DMS53 (cell line): ENCODE data around the gene LRP4.
A peak's percentile ranks its signal among the peaks of the same experiment; 100 is the strongest.

Source experiments
- DNase-seq: peaks from one replicate; lab custom pipeline; 2025; lab: John Stamatoyannopoulos, UW

LRP4 gene

GRCh38 chr11:46845740-46846509 is 72.4 kb downstream of the LRP4 start, which contains the start of gene CKAP5:
Gene CKAP5, minus strand, starts transcription at chr11:46846280. Its CDS starts 25,049 bp downstream, at chr11:46821231.
- peak; percentile 93 for DNase-seq

DNA sequence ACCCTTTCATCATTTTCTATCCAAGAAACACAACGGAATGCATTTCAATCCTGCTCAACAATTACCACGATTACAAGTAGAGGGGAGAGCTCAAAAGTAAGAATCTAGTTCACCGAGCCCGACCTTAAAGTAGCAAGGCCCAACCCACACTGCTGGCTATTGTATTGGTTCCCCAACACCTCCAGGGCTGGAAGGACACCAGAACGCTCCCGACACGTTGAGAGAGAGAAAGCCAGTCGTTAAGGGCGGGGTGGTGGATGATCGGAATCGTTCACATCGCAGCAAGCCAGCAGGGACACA is 73.0 kb downstream of the LRP4 start:
- no peak for DNase-seq

DNA sequence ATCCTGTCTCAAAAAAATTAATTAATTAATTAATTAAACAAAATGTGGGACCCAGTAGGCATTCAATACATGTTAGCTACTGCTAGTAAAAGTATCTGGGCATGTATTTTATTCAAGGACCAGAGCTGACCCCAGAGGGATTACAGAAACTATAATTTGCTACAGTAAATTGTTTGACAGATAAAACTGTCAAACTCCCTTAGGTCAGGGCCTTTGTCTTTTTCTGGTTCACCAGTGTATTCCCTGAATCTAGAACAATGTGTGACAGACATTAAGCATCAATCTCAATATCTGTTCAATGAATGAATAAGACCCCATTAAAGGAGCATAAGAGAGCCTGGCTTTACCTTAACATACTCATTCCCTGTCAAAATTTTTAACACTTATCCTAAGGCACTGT is 78.2 kb downstream of the LRP4 start:
- DNase-seq: no peak

- DNase-seq: no peak
These were observed 79.8 kb downstream of the LRP4 start for GRCh38 chr11:46838501-46838900.

DNA sequence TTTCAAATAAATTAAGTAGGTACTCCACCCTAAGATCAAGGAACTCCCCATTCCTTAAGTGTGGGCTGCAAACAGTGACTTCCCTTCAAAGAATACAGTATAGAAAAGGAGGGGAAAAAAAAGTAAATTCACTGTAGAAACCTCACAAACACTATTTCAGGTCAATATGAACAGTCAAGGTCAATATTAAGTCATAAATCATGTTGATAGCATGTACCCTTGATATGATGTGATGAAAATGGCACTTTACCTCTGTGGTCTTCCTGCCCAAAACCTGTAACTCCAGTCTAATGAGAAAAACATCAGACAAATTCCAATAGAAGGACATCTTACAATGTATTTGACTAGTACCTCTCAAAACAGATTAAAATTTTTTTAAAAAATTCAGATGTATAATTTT is 80.5 kb downstream of the LRP4 start:
- DNase-seq: no peak

DNA sequence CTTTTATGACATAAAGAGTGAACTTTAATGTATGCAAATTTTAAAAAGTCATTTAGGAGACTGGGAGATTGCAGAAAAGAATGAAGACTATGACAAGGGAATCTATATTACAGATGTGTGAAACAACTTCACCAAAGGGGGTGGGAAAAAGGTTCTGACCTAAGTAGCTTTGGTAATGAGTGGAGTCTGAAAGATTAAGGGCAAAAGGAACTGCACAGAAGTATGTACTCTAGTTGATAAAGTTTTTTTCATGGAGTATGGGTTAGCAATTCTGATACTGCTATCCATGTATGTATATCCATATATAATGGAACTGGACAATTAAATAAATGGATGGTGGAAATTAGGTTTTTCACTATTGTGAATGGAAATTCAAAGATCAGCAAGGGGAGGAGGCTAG is 81.5 kb downstream of the LRP4 start:
- DNase-seq: no peak

- no peak for DNase-seq
These were observed 81.9 kb downstream of the LRP4 start for GRCh38 chr11:46836431-46836830.

DNA sequence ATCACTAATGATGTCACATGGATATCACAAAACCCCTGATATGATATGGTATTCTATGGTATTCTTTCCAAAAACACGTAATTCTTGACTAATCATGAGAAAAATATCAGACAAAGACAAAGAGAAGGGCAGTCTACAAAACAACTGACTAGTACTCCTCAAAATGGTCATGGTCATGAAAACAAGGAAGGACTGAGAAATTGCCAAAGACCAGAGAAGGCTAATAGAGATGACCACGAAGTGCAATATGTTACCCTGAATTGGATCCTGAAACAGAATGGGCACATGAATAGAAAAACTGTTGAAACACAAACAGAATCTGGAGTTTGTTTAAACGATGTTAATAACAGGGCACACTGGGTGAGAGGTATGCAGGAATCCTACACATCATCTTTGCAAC is 82.5 kb downstream of the LRP4 start:
- DNase-seq: no peak

- DNase-seq: no peak
These were observed 83.5 kb downstream of the LRP4 start for GRCh38 chr11:46834821-46835220.

GRCh38 chr11:46832511-46833214 is 85.7 kb downstream of the LRP4 start:
- DNase-seq: no peak

DNA sequence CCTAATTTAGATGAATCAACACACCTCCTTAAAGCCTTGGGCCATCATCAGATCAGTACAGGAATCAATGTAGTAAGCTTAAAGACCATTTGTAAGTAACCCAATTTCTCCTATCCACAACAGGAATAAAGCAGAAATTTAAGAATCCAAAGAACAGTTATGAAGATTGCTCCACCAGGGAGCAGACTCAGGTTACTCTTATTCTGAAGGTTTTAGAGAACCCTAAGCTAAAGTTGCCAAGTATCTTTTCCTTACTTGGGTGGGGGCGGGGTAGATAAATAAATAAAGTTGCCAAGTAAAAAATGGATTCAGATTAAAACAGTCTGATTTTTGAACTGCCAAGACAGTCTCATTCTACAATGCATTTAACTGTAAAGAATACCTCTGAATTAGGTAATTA is 90.4 kb downstream of the LRP4 start:
- DNase-seq: no peak

DNA sequence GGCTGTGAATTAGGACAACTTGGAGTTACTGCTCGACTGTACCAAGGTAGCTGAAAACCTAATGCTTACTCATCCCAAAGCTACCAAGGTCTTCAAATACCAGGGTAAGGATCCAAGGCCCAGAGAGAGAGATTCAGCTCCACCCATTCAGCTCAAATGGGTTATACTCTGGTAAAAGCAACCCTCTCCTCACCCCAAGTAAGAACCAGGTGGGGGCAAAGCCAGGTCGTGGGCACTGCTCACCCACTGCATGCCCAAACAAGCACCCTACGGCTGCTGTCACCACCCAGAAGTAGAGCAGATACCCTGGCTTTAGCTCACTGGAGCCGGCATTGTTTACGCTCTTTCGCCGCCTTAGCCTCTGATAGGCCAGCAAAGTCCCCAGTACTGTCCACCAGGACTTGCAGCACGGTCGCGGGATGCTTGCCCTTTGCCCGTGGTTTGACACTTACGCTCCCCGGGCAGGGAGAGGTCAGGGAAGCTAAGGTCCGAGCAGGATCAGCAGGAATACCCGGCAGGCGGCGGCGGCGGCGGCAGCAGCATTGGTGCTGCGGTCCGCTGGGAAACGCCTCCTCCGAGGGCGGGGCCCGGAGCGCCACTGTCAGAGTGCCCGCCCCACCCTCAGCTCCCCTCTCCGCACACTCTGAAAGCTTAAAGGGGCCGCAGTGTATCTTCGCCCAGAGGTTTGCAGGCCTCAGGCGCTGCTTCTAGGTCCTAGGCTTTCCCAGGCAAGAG is 91.9 kb downstream of the LRP4 start:
- no peak for DNase-seq

DNA sequence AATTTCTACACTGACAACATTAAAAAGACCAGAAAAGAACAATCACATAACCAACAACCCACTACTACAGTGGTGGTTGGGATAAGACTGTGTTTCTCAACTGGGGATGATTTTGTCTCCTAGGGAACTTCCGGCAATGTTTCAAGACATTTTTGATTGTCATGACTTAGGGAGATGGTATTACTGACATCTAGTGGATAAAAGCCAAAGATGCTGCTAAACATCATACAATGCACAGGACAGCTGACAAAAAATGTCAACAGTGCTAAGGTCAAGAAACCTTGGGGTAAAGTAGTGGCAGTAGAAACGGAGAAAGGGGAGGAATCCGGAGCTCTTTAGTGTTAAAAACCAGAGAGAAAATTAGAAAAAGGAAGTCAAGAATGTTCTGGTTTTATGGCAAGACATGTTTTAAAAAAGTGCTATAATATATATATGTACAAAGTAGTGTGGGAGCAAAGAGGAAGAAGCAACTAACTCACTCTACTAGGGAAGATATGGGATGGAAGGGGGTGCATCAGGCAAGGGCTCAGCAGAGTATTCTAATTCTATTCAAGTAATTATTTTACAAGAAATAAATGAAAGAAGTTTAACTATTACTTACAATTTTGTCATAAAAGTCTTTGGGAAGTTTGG is 109.4 kb downstream of the LRP4 start:
- DNase-seq: peak; percentile 43
